GM12865 (cell line): ENCODE measurements around the gene JAZF1.

Source experiments
- DNase-seq: peaks from one replicate; pipeline ENCODE4 v3.0.0; 2010; ENCODE audit warnings: low read depth
- H3K4me3 ChIP-seq: 2 replicates; pipeline ENCODE4 v1.5.1; 2011; ENCODE audit warnings: mild to moderate bottlenecking, low read depth, low read length, control low read depth
- CTCF ChIP-seq: IDR thresholded peaks from 2 replicates; pipeline ENCODE4 v1.5.1; 2011; ENCODE audit warnings: low read length, control low read depth, low read depth, inconsistent platforms; ENCODE audit not compliant: insufficient read depth; ENCODE audit errors: missing control alignments

JAZF1 gene

DNA sequence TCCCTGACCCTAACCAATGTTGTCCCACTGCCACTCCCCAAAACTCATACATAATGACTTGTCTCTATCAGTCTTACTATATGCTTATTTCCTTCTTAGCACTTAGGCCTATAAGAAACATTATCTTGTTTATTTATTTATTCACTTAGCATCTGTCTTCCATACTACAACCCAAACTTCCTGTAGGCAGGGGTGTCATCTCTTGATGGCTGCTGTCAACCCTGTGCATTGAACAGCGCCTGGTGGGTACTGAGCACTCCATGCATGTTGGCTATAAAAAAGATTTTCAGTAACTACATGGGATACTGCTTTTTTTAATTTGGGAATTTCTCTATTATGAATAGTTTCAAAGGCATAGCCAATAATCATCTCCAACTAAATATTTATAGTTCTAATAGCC, 46.7 kb downstream of the JAZF1 start:
- no peak for TF ChIP-seq CTCF
- no peak overlapping the region for H3K4me3 ChIP-seq
- DNase-seq: no peak

GRCh38 chr7:28132959-28133870, 47.4 kb downstream of the JAZF1 start:
- TF ChIP-seq CTCF: no peak
- no peak overlapping the region for H3K4me3 ChIP-seq
- no peak for DNase-seq

- no peak for TF ChIP-seq CTCF
- DNase-seq: no peak
- H3K4me3 ChIP-seq: no peak overlapping the region
Observed at GRCh38 chr7:28130277-28130676, 50.3 kb downstream of the JAZF1 start.

DNA sequence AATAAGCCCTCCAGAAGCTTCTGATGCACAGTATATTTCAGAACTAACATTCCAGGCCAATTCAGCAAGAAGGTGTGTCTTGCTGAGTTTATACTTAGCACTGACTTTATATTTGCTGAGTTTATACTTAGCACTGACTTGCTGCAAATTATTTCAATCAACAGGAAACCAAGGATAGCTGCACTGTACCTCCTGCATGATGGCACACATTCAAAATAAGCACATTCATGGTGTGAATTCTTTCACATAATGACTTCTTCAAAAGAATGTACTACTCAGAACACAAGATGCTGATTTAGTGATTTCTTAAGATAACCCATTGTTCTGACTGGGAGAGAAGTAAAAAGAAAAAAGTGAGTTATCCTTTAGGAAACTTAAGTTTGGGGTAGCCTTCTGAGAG, 52.0 kb downstream of the JAZF1 start:
- no peak for TF ChIP-seq CTCF
- H3K4me3 ChIP-seq: no peak overlapping the region
- no peak for DNase-seq

- no peak for TF ChIP-seq CTCF
- H3K4me3 ChIP-seq: no peak overlapping the region
- no peak for DNase-seq
Observed at GRCh38 chr7:28126410-28127041, 54.1 kb downstream of the JAZF1 start.

DNA sequence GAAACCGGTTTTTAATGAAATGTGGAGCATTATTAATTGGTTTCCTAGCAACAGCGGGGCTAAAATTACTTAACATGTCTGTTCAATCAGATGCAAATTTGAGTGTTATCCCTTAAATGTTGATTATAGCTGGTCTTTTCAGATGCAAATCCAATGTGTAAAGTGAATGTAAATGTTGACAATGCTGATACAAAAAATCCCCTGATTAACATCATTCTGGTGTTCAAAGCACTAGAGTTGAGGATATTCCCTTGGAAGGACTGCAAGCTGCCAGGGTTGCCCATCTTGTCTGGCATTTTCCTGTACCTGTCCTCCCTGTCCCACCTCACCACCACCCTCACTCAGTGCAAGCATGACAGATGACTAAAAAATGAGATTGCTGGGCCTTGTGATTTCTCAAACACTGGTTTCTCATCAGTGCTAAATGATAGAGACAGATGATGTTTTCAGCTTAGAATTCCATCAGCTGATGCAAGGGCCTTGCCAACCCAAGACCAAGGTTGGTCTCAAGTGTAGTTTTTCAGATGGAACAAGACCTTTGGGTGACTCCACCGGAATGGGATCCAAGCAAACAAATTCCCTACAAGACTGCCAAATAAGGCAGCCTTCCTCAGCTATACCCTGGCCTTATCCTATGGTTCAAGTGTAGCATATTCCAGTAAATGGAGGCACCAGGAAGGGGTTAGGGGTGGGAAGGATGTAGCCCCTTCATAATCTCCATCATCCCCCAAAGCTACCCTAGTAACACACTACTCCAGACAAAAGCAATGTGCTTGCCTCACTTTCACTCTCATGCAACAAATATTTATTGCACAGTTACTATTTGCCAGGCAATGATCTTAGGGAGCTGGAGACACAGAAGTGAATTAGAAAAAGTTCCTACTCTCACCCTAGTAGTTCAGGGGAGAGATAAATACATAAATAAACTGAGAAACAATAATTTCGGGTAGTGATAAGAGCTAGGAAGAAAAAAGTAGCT, 54.9 kb downstream of the JAZF1 start:
- no peak for TF ChIP-seq CTCF
- no peak overlapping the region for H3K4me3 ChIP-seq
- DNase-seq: no peak
